Endodermal cell (in vitro differentiated cells): ENCODE data around the gene PPP1R10. TPM values are rescaled to one million over a fixed set of nuclear protein-coding genes. Genes with fewer than 3 reads are reported as not detected.

Source experiments
- DNase-seq: peaks from one replicate; pipeline ENCODE4 v3.0.0-alpha.2; 2017
- H3K27ac ChIP-seq: 2 replicates; pipeline ENCODE4 v1.5.1; 2013; ENCODE audit warnings: mild to moderate bottlenecking, low read depth, low read length, moderate library complexity
- H3K27me3 ChIP-seq: 2 replicates; pipeline ENCODE4 v1.6.1; 2013; ENCODE audit warnings: mild to moderate bottlenecking, low read length, moderate library complexity; ENCODE audit not compliant: insufficient read depth, control insufficient read depth, poor library complexity, severe bottlenecking
- H3K36me3 ChIP-seq: 2 replicates; pipeline ENCODE4 v1.7.0; 2013; ENCODE audit warnings: mild to moderate bottlenecking, low read length, moderate library complexity; ENCODE audit not compliant: control insufficient read depth, insufficient read depth
- H3K4me1 ChIP-seq: one replicate; pipeline ENCODE4 v1.7.0; 2013; ENCODE audit warnings: low read length; ENCODE audit not compliant: control insufficient read depth, insufficient read depth
- H3K4me3 ChIP-seq: 2 replicates; pipeline ENCODE4 v1.5.1; 2013; ENCODE audit warnings: mild to moderate bottlenecking, low read length, moderate library complexity
- H3K9ac ChIP-seq: 2 replicates; pipeline ENCODE4 v1.6.1; 2013; ENCODE audit warnings: mild to moderate bottlenecking, low read length, moderate library complexity; ENCODE audit not compliant: poor library complexity, severe bottlenecking; ENCODE audit errors: extremely low read depth
- H3K9me3 ChIP-seq: 2 replicates; pipeline ENCODE4 v1.6.1; 2013; ENCODE audit warnings: mild to moderate bottlenecking, low read length, moderate library complexity; ENCODE audit not compliant: control insufficient read depth
- H3K27ac Mint-ChIP-seq: 2 replicates; pipeline ENCODE4 v1.8.0; 2020; ENCODE audit warnings: mixed read lengths
- H3K27me3 Mint-ChIP-seq: 2 replicates; pipeline ENCODE4 v1.8.0; 2021; ENCODE audit warnings: mild to moderate bottlenecking, mixed read lengths; ENCODE audit not compliant: insufficient read depth
- H3K36me3 Mint-ChIP-seq: 2 replicates; pipeline ENCODE4 v1.8.0; 2020; ENCODE audit warnings: low read depth, mixed read lengths
- H3K4me1 Mint-ChIP-seq: 2 replicates; pipeline ENCODE4 v1.8.0; 2020; ENCODE audit warnings: mixed read lengths
- H3K4me3 Mint-ChIP-seq: 2 replicates; pipeline ENCODE4 v1.8.0; 2020; ENCODE audit warnings: mild to moderate bottlenecking, moderate library complexity, mixed read lengths
- H3K9me3 Mint-ChIP-seq: 2 replicates; pipeline ENCODE4 v1.8.0; 2020; ENCODE audit warnings: mild to moderate bottlenecking, mixed read lengths
- WGBS, 2 experiments: methylation state at CpG; one replicate each; pipeline versions ENCODE4 v1.1.5 to v1.1.7; 2013; ENCODE audit warnings: missing lambda C conversion rate in 2 of 2, mixed read lengths in 1 of 2; ENCODE audit not compliant: insufficient coverage in 1 of 2, insufficient read length in 1 of 2; 5-methylcytosine and 5-hydroxymethylcytosine counted together
- total RNA-seq, 2 donors: library from RNA; stranded (reverse); fragmentation: NEBNext Ultra II Directional in 1 of 2; extraction: Animal tissue kit (Norgen Biotek cat#: 25700) in 1 of 2; gene quantifications; 2 replicates in 1 of 2; 3 replicates in 1 of 2; pipeline ENCODE4 v1.2.1, GENCODE V29; 2021
- TF ChIP-seq, protein P1 (sequence below): fragments of 200-600 bp; sonication (generic); conservative IDR thresholded peaks from 2 replicates; pipeline ENCODE4 v1.5.0; 2021; ENCODE audit warnings: antibody characterized with exemption, mild to moderate bottlenecking

Gene PPP1R10
- total RNA-seq, 2 donors from 2014 or later = 122 to 126 TPM

DNA sequence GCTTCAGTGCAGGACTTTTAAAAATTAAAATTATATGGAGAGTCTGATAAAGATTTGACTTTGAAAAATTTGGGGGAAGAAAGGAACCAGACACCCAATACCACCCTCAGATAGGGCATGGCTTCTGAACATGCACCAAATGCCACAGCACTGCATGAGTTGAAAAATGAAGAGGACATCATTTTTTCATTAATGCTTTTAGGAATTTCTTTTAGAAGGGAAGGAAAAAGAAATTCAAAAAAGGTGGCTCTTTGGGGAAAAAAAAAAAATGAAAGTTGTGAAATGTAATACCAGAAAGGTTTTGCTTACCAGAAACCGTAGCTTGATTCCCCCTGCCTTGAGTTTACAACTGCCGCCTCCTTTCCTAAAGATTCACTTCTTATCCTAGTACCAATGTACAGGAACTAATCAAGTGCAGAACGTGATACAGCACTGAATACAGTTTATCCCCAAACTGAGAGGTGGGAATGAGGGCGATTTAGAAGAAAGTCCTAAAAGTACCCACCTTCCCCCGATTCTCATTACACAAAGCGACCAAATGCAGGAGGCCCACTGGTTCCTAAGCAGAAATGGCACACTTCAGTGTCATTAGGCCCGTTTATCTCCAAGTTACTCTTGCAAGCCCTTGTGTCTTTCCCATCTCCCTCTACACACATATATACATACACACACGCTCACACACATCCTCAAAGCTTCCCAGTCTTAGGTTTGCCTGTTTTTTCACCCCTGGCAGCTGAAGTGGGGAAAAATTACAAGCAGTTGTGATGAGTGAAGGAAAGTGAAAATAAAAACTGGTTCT, 2.8 kb downstream of the PPP1R10 start:
- peaks cover 2% of the 10 kb centered on the region for H3K4me1 ChIP-seq
- no peaks in the 10 kb centered on the region for H3K27me3 ChIP-seq
- H3K36me3 ChIP-seq = peaks cover 58% of the 10 kb centered on the region
- peak overlapping the region; percentile 60 for H3K27ac ChIP-seq
- 83 to 92% methylated on average over 5 to 8 of the region's 8 CpGs for WGBS, 2 experiments
- H3K9me3 ChIP-seq = no peaks in the 10 kb centered on the region
- TF ChIP-seq, protein P1, sequence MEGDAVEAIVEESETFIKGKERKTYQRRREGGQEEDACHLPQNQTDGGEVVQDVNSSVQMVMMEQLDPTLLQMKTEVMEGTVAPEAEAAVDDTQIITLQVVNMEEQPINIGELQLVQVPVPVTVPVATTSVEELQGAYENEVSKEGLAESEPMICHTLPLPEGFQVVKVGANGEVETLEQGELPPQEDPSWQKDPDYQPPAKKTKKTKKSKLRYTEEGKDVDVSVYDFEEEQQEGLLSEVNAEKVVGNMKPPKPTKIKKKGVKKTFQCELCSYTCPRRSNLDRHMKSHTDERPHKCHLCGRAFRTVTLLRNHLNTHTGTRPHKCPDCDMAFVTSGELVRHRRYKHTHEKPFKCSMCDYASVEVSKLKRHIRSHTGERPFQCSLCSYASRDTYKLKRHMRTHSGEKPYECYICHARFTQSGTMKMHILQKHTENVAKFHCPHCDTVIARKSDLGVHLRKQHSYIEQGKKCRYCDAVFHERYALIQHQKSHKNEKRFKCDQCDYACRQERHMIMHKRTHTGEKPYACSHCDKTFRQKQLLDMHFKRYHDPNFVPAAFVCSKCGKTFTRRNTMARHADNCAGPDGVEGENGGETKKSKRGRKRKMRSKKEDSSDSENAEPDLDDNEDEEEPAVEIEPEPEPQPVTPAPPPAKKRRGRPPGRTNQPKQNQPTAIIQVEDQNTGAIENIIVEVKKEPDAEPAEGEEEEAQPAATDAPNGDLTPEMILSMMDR = no peak
- peaks cover 23% of the 10 kb centered on the region for H3K4me1 Mint-ChIP-seq
- H3K4me3 ChIP-seq = peak overlapping the region; percentile 92
- H3K27ac Mint-ChIP-seq = peak overlapping the region; percentile 100
- DNase-seq = no peak
- peaks cover 39% of the 10 kb centered on the region for H3K36me3 Mint-ChIP-seq
- peak overlapping the region; percentile 100 for H3K9ac ChIP-seq
- H3K9me3 Mint-ChIP-seq = no peaks in the 10 kb centered on the region
- peak overlapping the region; percentile 99 for H3K4me3 Mint-ChIP-seq
- no peaks in the 10 kb centered on the region for H3K27me3 Mint-ChIP-seq

DNA sequence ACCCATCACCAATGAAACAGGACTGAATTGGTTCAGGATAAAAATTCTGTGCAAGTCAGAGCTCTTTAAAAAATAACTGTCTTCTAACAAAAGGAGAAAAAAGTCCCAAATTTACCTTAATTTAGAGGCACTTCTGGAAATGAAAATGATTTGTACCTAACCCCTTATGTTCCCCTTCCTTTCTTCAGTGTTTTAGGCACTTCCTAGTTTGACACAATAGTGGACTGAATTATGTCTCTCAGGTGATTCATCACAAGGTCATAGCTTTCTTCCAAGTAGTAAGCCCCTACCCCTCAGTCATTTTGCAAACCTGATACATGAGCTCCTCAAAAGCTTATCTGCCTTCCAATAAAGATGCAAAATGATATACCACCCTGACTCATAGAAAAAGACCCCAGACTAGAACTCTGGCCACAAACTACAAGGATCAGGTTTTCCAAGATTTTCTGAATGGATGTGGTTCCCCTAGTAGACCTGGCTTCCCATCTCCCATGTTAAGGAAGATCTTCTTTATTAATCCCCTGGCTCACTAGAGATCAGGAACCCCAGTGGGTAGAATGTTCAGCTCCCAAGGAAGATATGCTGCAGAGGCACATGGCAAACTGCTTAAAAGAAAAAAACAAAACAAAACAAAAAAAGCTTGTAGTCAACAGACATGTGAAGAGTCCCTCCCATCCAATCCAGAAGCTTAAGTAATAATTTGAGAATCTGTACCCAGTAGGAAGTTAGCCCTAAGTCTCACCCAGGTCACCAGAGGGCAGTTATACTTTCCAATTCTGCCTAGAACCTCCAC, 3.6 kb downstream of the PPP1R10 start:
- H3K27me3 Mint-ChIP-seq = no peaks in the 10 kb centered on the region
- Histone ChIP-seq H3K9me3 (no peaks in the 10 kb centered on the region), H3K9ac (no peak overlapping the region), H3K27me3 (no peaks in the 10 kb centered on the region), H3K4me1 (peaks cover 2% of the 10 kb centered on the region), H3K36me3 (peaks cover 64% of the 10 kb centered on the region), H3K4me3 (peak overlapping the region; percentile 92), H3K27ac (no peak overlapping the region)
- peak overlapping the region; percentile 99 for H3K4me3 Mint-ChIP-seq
- no peaks in the 10 kb centered on the region for H3K9me3 Mint-ChIP-seq
- DNase-seq = no peak
- H3K27ac Mint-ChIP-seq = peak overlapping the region; percentile 84
- peaks cover 20% of the 10 kb centered on the region for H3K4me1 Mint-ChIP-seq
- H3K36me3 Mint-ChIP-seq = peaks cover 45% of the 10 kb centered on the region
- TF ChIP-seq, protein P1 = no peak

DNA sequence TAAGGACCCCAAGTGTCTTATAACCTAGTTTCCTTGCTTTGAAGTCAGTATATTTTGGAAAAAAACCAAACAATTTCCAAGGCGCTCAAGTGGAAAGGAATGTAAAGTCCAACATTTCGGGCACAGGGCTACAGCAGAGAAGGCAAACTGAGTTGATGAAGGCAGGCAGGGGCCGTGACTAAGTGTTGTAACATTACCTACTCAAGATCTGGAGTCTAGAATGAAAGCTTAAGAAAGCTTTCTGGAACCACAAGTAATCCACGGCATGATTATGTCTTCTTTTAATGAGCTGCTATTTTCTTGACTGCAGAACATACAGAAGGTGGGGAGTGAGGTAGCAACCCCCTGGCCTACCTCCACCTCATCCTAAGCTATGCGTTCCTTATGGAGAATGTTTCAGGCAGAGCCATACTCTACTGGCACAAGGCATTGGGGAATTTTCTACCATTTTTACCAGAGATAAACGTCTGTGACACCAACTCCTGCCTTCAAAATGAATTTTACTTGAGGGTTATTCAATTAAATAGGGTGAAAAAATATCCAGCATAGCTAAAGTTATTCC, 4.3 kb downstream of the PPP1R10 start:
- Mint-ChIP-seq H3K9me3 (no peaks in the 10 kb centered on the region), H3K27ac (peak overlapping the region; percentile 84), H3K27me3 (no peaks in the 10 kb centered on the region), H3K4me1 (peaks cover 18% of the 10 kb centered on the region), H3K4me3 (no peak overlapping the region), H3K36me3 (peaks cover 52% of the 10 kb centered on the region)
- H3K27ac ChIP-seq = no peak overlapping the region
- WGBS, 2 experiments = 76 to 83% methylated on average over 5 to 6 of the region's 6 CpGs
- TF ChIP-seq, protein P1 = no peak
- H3K4me3 ChIP-seq = peak overlapping the region; percentile 15
- no peak overlapping the region for H3K9ac ChIP-seq
- H3K27me3 ChIP-seq = no peaks in the 10 kb centered on the region
- no peak for DNase-seq
- peaks cover 2% of the 10 kb centered on the region for H3K4me1 ChIP-seq
- H3K9me3 ChIP-seq = no peaks in the 10 kb centered on the region
- H3K36me3 ChIP-seq = peaks cover 71% of the 10 kb centered on the region
